NB4 (cell line): ENCODE results near the gene CBLC.

Experiments
- POLR2A ChIP-seq: IDR thresholded peaks from 2 replicates; pipeline ENCODE4 v1.6.1; 2011; ENCODE audit warnings: mild to moderate bottlenecking; ENCODE audit not compliant: insufficient read length; ENCODE audit errors: extremely low read depth
- TF ChIP-seq, protein P1 (sequence below): IDR thresholded peaks from one replicate; pipeline ENCODE4 v1.5.1; 2012; ENCODE audit warnings: low read depth, low read length

GRCh38 chr19:44748426-44749254 lies 29.1 kb upstream of the CBLC start, which contains the start of gene BCL3:
- TF ChIP-seq, protein P1, sequence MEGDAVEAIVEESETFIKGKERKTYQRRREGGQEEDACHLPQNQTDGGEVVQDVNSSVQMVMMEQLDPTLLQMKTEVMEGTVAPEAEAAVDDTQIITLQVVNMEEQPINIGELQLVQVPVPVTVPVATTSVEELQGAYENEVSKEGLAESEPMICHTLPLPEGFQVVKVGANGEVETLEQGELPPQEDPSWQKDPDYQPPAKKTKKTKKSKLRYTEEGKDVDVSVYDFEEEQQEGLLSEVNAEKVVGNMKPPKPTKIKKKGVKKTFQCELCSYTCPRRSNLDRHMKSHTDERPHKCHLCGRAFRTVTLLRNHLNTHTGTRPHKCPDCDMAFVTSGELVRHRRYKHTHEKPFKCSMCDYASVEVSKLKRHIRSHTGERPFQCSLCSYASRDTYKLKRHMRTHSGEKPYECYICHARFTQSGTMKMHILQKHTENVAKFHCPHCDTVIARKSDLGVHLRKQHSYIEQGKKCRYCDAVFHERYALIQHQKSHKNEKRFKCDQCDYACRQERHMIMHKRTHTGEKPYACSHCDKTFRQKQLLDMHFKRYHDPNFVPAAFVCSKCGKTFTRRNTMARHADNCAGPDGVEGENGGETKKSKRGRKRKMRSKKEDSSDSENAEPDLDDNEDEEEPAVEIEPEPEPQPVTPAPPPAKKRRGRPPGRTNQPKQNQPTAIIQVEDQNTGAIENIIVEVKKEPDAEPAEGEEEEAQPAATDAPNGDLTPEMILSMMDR, result no peak
- no peak for TF ChIP-seq POLR2A
